ENCODE results near the gene CCDC57. TPM values are rescaled to one million over a fixed set of nuclear protein-coding genes. Genes with fewer than 3 reads are reported as not detected.
"Not testable (repeated sequence)": the region's sequence is repeated elsewhere in the genome, so short reads cannot be mapped to it uniquely, and the experiment has no call there.

The CCDC57 gene
- total and polyA plus RNA-seq, 12 donors = 7.0 to 34.5 (median 10.7) TPM

- peaks cover 11 to 75% (median 32%) of the 10 kb centered on the region in 9 donors for H3K4me1 ChIP-seq
- peak overlapping the region in 3 of 10 donors; percentile 82 to 96 (median 82) for H3K27ac ChIP-seq
- ATAC-seq = no peak
- H3K9me3 ChIP-seq = no peaks in the 10 kb centered on the region
- DNase-seq = no peak
- no peaks in the 10 kb centered on the region for H3K36me3 ChIP-seq
- intact Hi-C loops (cut with DNase I) = no loop called here
- WGBS, 2 donors = 82 to 84% methylated on average over 20 to 25 of the region's 25 CpGs
- no peak overlapping the region for H3K4me3 ChIP-seq
- no peak for TF ChIP-seq CTCF (IDR thresholded peaks at IDR 0.05)
- no peaks in the 10 kb centered on the region for H3K27me3 ChIP-seq
Observed at GRCh38 chr17:82215095-82215971, 2.7 kb upstream of the CCDC57 start.

- intact Hi-C loops (cut with DNase I) = no loop called here
- Histone ChIP-seq H3K27me3 (no peaks in the 10 kb centered on the region), H3K4me3 (no peak overlapping the region), H3K27ac (peak overlapping the region in 1 of 10 donors; percentile 96), H3K36me3 (no peaks in the 10 kb centered on the region), H3K4me1 (peaks cover 11 to 67% (median 32%) of the 10 kb centered on the region in 9 donors), H3K9me3 (no peaks in the 10 kb centered on the region)
- WGBS, 2 donors = 84 to 88% methylated on average over 11 of the region's 11 CpGs
- DNase-seq (no peak), ATAC-seq (no peak)
- no peak for TF ChIP-seq CTCF (IDR thresholded peaks at IDR 0.05)
Observed at GRCh38 chr17:82214012-82214628, 1.5 kb upstream of the CCDC57 start.

GRCh38 chr17:82213251-82214011, 789 bp upstream of the CCDC57 start:
- DNase-seq (no peak), ATAC-seq (peak; percentile 23 to 57 (median 32))
- Histone ChIP-seq H3K9me3 (no peaks in the 10 kb centered on the region), H3K27ac (peak overlapping the region; percentile 45 to 97 (median 82)), H3K27me3 (no peaks in the 10 kb centered on the region), H3K4me3 (peak overlapping the region; percentile 75 to 99 (median 95)), H3K4me1 (peaks cover 11 to 60% (median 32%) of the 10 kb centered on the region in 9 donors), H3K36me3 (no peaks in the 10 kb centered on the region)
- WGBS, 2 donors = 7 to 8% methylated on average over 36 to 37 of the region's 37 CpGs
- no peak for TF ChIP-seq CTCF (IDR thresholded peaks at IDR 0.05)
- intact Hi-C loops (cut with DNase I) = no loop called here

GRCh38 chr17:82210655-82211054, 2.0 kb downstream of the CCDC57 start:
- H3K27ac ChIP-seq; H3K9me3 ChIP-seq; intact Hi-C loops (cut with DNase I); DNase-seq; H3K36me3 ChIP-seq; ATAC-seq; H3K4me3 ChIP-seq; H3K27me3 ChIP-seq: not testable (repeated sequence)
- WGBS, 2 donors = 93 to 94% methylated on average over 11 of the region's 11 CpGs
- H3K4me1 ChIP-seq = peaks cover 3 to 44% (median 24%) of the 10 kb centered on the region in 9 donors

Data from heart right ventricle (tissue), 16 donors.